Measurements from ENCODE around the gene INSYN1.

DNA sequence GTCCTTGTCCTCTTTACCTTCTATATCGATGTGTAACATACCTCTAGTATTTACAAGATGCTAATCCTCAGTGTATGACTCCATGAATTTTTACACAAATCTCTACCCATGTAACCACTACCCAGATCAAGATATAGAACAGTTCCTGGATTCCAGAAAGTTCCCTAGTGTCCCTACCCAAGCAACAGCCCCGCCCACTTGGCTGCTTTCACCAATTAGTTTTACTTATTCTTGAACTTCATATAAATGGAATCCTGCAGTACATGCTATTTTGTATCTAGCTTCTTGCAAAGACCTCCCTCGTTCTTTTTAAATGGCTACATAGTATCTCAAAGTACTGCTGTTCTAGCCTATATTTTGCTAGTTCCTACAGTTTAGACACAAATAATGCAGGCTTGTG is 35.9 kb downstream of the INSYN1 start:
- no peak for TF ChIP-seq DMBX1 (CRISPR knock-in tag; IDR thresholded peaks at IDR 0.05; ENCODE audit: borderline replicate concordance)
- TF ChIP-seq, protein P1, sequence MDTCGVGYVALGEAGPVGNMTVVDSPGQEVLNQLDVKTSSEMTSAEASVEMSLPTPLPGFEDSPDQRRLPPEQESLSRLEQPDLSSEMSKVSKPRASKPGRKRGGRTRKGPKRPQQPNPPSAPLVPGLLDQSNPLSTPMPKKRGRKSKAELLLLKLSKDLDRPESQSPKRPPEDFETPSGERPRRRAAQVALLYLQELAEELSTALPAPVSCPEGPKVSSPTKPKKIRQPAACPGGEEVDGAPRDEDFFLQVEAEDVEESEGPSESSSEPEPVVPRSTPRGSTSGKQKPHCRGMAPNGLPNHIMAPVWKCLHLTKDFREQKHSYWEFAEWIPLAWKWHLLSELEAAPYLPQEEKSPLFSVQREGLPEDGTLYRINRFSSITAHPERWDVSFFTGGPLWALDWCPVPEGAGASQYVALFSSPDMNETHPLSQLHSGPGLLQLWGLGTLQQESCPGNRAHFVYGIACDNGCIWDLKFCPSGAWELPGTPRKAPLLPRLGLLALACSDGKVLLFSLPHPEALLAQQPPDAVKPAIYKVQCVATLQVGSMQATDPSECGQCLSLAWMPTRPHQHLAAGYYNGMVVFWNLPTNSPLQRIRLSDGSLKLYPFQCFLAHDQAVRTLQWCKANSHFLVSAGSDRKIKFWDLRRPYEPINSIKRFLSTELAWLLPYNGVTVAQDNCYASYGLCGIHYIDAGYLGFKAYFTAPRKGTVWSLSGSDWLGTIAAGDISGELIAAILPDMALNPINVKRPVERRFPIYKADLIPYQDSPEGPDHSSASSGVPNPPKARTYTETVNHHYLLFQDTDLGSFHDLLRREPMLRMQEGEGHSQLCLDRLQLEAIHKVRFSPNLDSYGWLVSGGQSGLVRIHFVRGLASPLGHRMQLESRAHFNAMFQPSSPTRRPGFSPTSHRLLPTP (IDR thresholded peaks at IDR 0.05; ENCODE audit: borderline replicate concordance, extremely low read depth, insufficient read length) = no peak
- no peak for TF ChIP-seq FOXP4 (CRISPR knock-in tag; IDR thresholded peaks at IDR 0.05; ENCODE audit: borderline replicate concordance)
- TF ChIP-seq EP300 (IDR thresholded peaks at IDR 0.05; ENCODE audit: low read length) = no peak
- no peak for TF ChIP-seq TOE1 (IDR thresholded peaks at IDR 0.05; ENCODE audit: borderline replicate concordance)
- no peak for TF ChIP-seq TOE1 (CRISPR knock-in tag; IDR thresholded peaks at IDR 0.05; ENCODE audit: borderline replicate concordance, low read depth)
- TF ChIP-seq ESRRA (IDR thresholded peaks at IDR 0.05; ENCODE audit: borderline replicate concordance, low read depth) = no peak
- no peak for TF ChIP-seq POLR2AphosphoS5 (IDR thresholded peaks at IDR 0.05; ENCODE audit: control insufficient read depth, insufficient read depth, low read depth, low read length)
- no peak for TF ChIP-seq POLR2AphosphoS2 (IDR thresholded peaks at IDR 0.05; ENCODE audit: low read length)
- no peak for TF ChIP-seq NR2F6 (CRISPR knock-in tag; IDR thresholded peaks at IDR 0.05)
- no peak for TF ChIP-seq NRF1 (conservative IDR thresholded peaks at IDR 0.05 in 1 of 2, IDR thresholded peaks at IDR 0.05 in 1 of 2)
- TF ChIP-seq, protein P2, sequence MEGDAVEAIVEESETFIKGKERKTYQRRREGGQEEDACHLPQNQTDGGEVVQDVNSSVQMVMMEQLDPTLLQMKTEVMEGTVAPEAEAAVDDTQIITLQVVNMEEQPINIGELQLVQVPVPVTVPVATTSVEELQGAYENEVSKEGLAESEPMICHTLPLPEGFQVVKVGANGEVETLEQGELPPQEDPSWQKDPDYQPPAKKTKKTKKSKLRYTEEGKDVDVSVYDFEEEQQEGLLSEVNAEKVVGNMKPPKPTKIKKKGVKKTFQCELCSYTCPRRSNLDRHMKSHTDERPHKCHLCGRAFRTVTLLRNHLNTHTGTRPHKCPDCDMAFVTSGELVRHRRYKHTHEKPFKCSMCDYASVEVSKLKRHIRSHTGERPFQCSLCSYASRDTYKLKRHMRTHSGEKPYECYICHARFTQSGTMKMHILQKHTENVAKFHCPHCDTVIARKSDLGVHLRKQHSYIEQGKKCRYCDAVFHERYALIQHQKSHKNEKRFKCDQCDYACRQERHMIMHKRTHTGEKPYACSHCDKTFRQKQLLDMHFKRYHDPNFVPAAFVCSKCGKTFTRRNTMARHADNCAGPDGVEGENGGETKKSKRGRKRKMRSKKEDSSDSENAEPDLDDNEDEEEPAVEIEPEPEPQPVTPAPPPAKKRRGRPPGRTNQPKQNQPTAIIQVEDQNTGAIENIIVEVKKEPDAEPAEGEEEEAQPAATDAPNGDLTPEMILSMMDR (IDR thresholded peaks at IDR 0.05 in 2 of 3, conservative IDR thresholded peaks at IDR 0.05 in 1 of 3; ENCODE audit: insufficient read depth in 2 of 3, low read depth in 1 of 3, low read length in 3 of 3) = no peak

Data from K562 (cell line).